Brain pericyte (primary cell): Measurements from ENCODE around the gene RSAD1.

Source experiments
- DNase-seq: peaks from one replicate; pipeline ENCODE4 v3.0.0-alpha.2; 2012; ENCODE audit warnings: low read depth, low spot score

Gene RSAD1

GRCh38 chr17:50458270-50458669, 20.4 kb upstream of the RSAD1 start:
- no peak for DNase-seq

- DNase-seq = no peak
Measured at GRCh38 chr17:50458701-50459676, 19.7 kb upstream of the RSAD1 start.

GRCh38 chr17:50459756-50460155, 18.9 kb upstream of the RSAD1 start:
- no peak for DNase-seq

GRCh38 chr17:50460831-50461526, 17.7 kb upstream of the RSAD1 start:
- no peak for DNase-seq

- no peak for DNase-seq
Measured at GRCh38 chr17:50461550-50462132, 17.0 kb upstream of the RSAD1 start.

- DNase-seq = no peak
Measured at GRCh38 chr17:50462446-50462845, 16.2 kb upstream of the RSAD1 start.

- no peak for DNase-seq
Measured at GRCh38 chr17:50464121-50464520, 14.5 kb upstream of the RSAD1 start.

GRCh38 chr17:50464736-50465135, 13.9 kb upstream of the RSAD1 start:
- no peak for DNase-seq

- DNase-seq = no peak
Measured at GRCh38 chr17:50465171-50465570, 13.5 kb upstream of the RSAD1 start.

- DNase-seq = no peak
Measured at GRCh38 chr17:50465635-50466034, 13.0 kb upstream of the RSAD1 start.

- no peak for DNase-seq
Measured at GRCh38 chr17:50466371-50467113, 12.1 kb upstream of the RSAD1 start.

- DNase-seq = no peak
Measured at GRCh38 chr17:50467114-50467854, 11.4 kb upstream of the RSAD1 start.

GRCh38 chr17:50467855-50468303, 10.8 kb upstream of the RSAD1 start:
- DNase-seq = no peak

GRCh38 chr17:50468304-50469207, 10.1 kb upstream of the RSAD1 start, which contains the start of gene CHAD:
Gene CHAD, minus strand, starts transcription at chr17:50468880. Its CDS starts 67 bp downstream, at chr17:50468813.
- no peak for DNase-seq

- no peak for DNase-seq
Measured at GRCh38 chr17:50469208-50469605, 9.5 kb upstream of the RSAD1 start.

- no peak for DNase-seq
Measured at GRCh38 chr17:50469671-50470305, 8.9 kb upstream of the RSAD1 start.

- DNase-seq = no peak
Measured at GRCh38 chr17:50470426-50470825, 8.2 kb upstream of the RSAD1 start.

- no peak for DNase-seq
Measured at GRCh38 chr17:50471009-50471905, 7.4 kb upstream of the RSAD1 start.
